ENCODE results near the gene KMT2C.

KMT2C gene

GRCh38 chr7:152130658-152131590, 304.9 kb downstream of the KMT2C start:
- peaks cover 49% of the 10 kb centered on the region for H3K36me3 ChIP-seq
- H3K27me3 ChIP-seq (ENCODE audit: insufficient read depth, low read depth, severe bottlenecking): no peaks in the 10 kb centered on the region
- DNase-seq: no peak
- no peak overlapping the region for H3K27ac ChIP-seq
- no peak overlapping the region for H3K4me3 ChIP-seq (ENCODE audit: low read depth, low read length)
- H3K9me3 ChIP-seq (ENCODE audit: severe bottlenecking): no peaks in the 10 kb centered on the region
- no peak for TF ChIP-seq CTCF (IDR thresholded peaks at IDR 0.05; ENCODE audit: low read depth, low read length)

GRCh38 chr7:152129682-152130081, 306.1 kb downstream of the KMT2C start:
- DNase-seq: no peak
- Histone ChIP-seq H3K4me3 (ENCODE audit: low read depth, low read length) (no peak overlapping the region), H3K9me3 (ENCODE audit: severe bottlenecking) (no peaks in the 10 kb centered on the region), H3K27me3 (ENCODE audit: insufficient read depth, low read depth, severe bottlenecking) (no peaks in the 10 kb centered on the region), H3K27ac (no peak overlapping the region), H3K36me3 (peaks cover 57% of the 10 kb centered on the region)
- TF ChIP-seq CTCF (IDR thresholded peaks at IDR 0.05; ENCODE audit: low read depth, low read length): no peak

- Histone ChIP-seq H3K27me3 (ENCODE audit: insufficient read depth, low read depth, severe bottlenecking) (no peaks in the 10 kb centered on the region), H3K36me3 (peaks cover 65% of the 10 kb centered on the region), H3K4me3 (ENCODE audit: low read depth, low read length) (no peak overlapping the region), H3K27ac (no peak overlapping the region), H3K9me3 (ENCODE audit: severe bottlenecking) (no peaks in the 10 kb centered on the region)
- no peak for TF ChIP-seq CTCF (IDR thresholded peaks at IDR 0.05; ENCODE audit: low read depth, low read length)
- DNase-seq: no peak
Measured at GRCh38 chr7:152128741-152129461, 306.9 kb downstream of the KMT2C start.

GRCh38 chr7:152128252-152128651, 307.6 kb downstream of the KMT2C start:
- no peak overlapping the region for H3K27ac ChIP-seq
- no peak overlapping the region for H3K4me3 ChIP-seq (ENCODE audit: low read depth, low read length)
- no peak for TF ChIP-seq CTCF (IDR thresholded peaks at IDR 0.05; ENCODE audit: low read depth, low read length)
- H3K27me3 ChIP-seq (ENCODE audit: insufficient read depth, low read depth, severe bottlenecking): no peaks in the 10 kb centered on the region
- DNase-seq: no peak
- no peaks in the 10 kb centered on the region for H3K9me3 ChIP-seq (ENCODE audit: severe bottlenecking)
- H3K36me3 ChIP-seq: peaks cover 67% of the 10 kb centered on the region

- H3K9me3 ChIP-seq (ENCODE audit: severe bottlenecking): no peaks in the 10 kb centered on the region
- peaks cover 72% of the 10 kb centered on the region for H3K36me3 ChIP-seq
- H3K4me3 ChIP-seq (ENCODE audit: low read depth, low read length): no peak overlapping the region
- no peaks in the 10 kb centered on the region for H3K27me3 ChIP-seq (ENCODE audit: insufficient read depth, low read depth, severe bottlenecking)
- no peak overlapping the region for H3K27ac ChIP-seq
- TF ChIP-seq CTCF (IDR thresholded peaks at IDR 0.05; ENCODE audit: low read depth, low read length): no peak
- no peak for DNase-seq
Measured at GRCh38 chr7:152127229-152127628, 308.6 kb downstream of the KMT2C start.
